SJSA1 (cell line): ENCODE measurements around the gene TFPI. TPM values are rescaled to one million over a fixed set of nuclear protein-coding genes. Genes with fewer than 3 reads are reported as not detected.
A peak's percentile ranks its signal among the peaks of the same experiment; 100 is the strongest.

Source experiments
- DNase-seq, 2 experiments: peaks; one replicate each; pipeline ENCODE4 v3.0.0-alpha.2; 2015 to 2020; ENCODE audit warnings: low spot score in 2 of 2, low read depth in 1 of 2
- H3K27ac ChIP-seq: fragments of 250-450 bp; sonication (Bioruptor Pico); 2 replicates; pipeline ENCODE4 v1.5.1; 2020; ENCODE audit warnings: mild to moderate bottlenecking, moderate library complexity
- H3K27me3 ChIP-seq: fragments of 250-450 bp; sonication (Bioruptor Pico); replicated peaks from 2 replicates; pipeline ENCODE4 v1.5.1; 2020; ENCODE audit warnings: mild to moderate bottlenecking, moderate library complexity
- H3K36me3 ChIP-seq: fragments of 250-450 bp; sonication (Bioruptor Pico); 2 replicates; pipeline ENCODE4 v1.5.1; 2020; ENCODE audit warnings: mild to moderate bottlenecking
- H3K4me1 ChIP-seq: fragments of 250-450 bp; sonication (Bioruptor Pico); replicated peaks from 2 replicates; pipeline ENCODE4 v1.6.1; 2021; ENCODE audit warnings: mild to moderate bottlenecking
- H3K4me3 ChIP-seq: fragments of 250-450 bp; sonication (Bioruptor Pico); 2 replicates; pipeline ENCODE4 v1.5.1; 2020; ENCODE audit warnings: mild to moderate bottlenecking
- H3K9me3 ChIP-seq: fragments of 250-450 bp; sonication (Bioruptor Pico); replicated peaks from 2 replicates; pipeline ENCODE4 v1.5.1; 2020; ENCODE audit warnings: mild to moderate bottlenecking
- total RNA-seq: library from RNA; depleted of rRNA; stranded (reverse); fragments of >200 nt; shearing (Covaris generic); gene quantifications from 2 replicates; pipeline ENCODE4 v1.2.3, GENCODE V29; 2014; rRNA removed

TFPI gene
- 82.1 and 133 TPM in 2 replicates for total RNA-seq

GRCh38 chr2:187554011-187554703 is at the start of gene TFPI:
Gene TFPI (minus strand): TSS chr2:187554435. CDS start chr2:187503768, 50,667 bp downstream.
- Histone ChIP-seq H3K27me3 (no peaks in the 10 kb centered on the region), H3K36me3 (peaks cover 11% of the 10 kb centered on the region), H3K4me1 (peaks cover 25% of the 10 kb centered on the region), H3K27ac (peak within 1 kb of the TSS; percentile 98), H3K4me3 (peak within 1 kb of the TSS; percentile 50), H3K9me3 (no peaks in the 10 kb centered on the region)
- DNase-seq = peak; percentile 62 to 80

GRCh38 chr2:187594801-187595200 is 40.6 kb upstream of the TFPI start:
- H3K27me3 ChIP-seq = no peaks in the 10 kb centered on the region; the same call in 1 of the 2 replicates
- no peaks in the 10 kb centered on the region for H3K9me3 ChIP-seq
- no peak overlapping the region for H3K4me3 ChIP-seq
- no peak overlapping the region for H3K27ac ChIP-seq
- DNase-seq = no peak
- no peaks in the 10 kb centered on the region for H3K36me3 ChIP-seq
- no peaks in the 10 kb centered on the region for H3K4me1 ChIP-seq

- Histone ChIP-seq H3K27me3 (no peaks in the 10 kb centered on the region; the same call in 1 of the 2 replicates), H3K4me3 (no peak overlapping the region), H3K9me3 (no peaks in the 10 kb centered on the region), H3K27ac (no peak overlapping the region), H3K4me1 (no peaks in the 10 kb centered on the region), H3K36me3 (no peaks in the 10 kb centered on the region)
- DNase-seq = no peak
Observed at GRCh38 chr2:187593697-187594096, 39.5 kb upstream of the TFPI start.

- H3K27ac ChIP-seq = no peak overlapping the region
Observed at GRCh38 chr2:187593098-187593497, 38.9 kb upstream of the TFPI start.

GRCh38 chr2:187590175-187590574 is 35.9 kb upstream of the TFPI start:
- Histone ChIP-seq H3K4me1 (no peaks in the 10 kb centered on the region), H3K27me3 (no peaks in the 10 kb centered on the region), H3K36me3 (no peaks in the 10 kb centered on the region), H3K4me3 (no peak overlapping the region), H3K27ac (no peak overlapping the region), H3K9me3 (no peaks in the 10 kb centered on the region)
- DNase-seq = no peak

More at GRCh38 chr2:187593098-187593497, 38.9 kb upstream of the TFPI start:
- Histone ChIP-seq H3K36me3 (no peaks in the 10 kb centered on the region), H3K4me3 (no peak overlapping the region), H3K4me1 (no peaks in the 10 kb centered on the region), H3K9me3 (no peaks in the 10 kb centered on the region), H3K27me3 (no peaks in the 10 kb centered on the region; the same call in 1 of the 2 replicates)
- DNase-seq = no peak

- DNase-seq = no peak
- no peaks in the 10 kb centered on the region for H3K36me3 ChIP-seq
- H3K9me3 ChIP-seq = no peaks in the 10 kb centered on the region
- no peak overlapping the region for H3K27ac ChIP-seq
- H3K4me3 ChIP-seq = no peak overlapping the region
- H3K4me1 ChIP-seq = no peaks in the 10 kb centered on the region
- no peaks in the 10 kb centered on the region for H3K27me3 ChIP-seq
Observed at GRCh38 chr2:187586011-187586641, 31.9 kb upstream of the TFPI start.

GRCh38 chr2:187581125-187581896 is 27.1 kb upstream of the TFPI start:
- no peak overlapping the region for H3K4me3 ChIP-seq
- DNase-seq = peak in 1 of 2 experiments; percentile 46
- no peaks in the 10 kb centered on the region for H3K36me3 ChIP-seq
- H3K4me1 ChIP-seq = no peaks in the 10 kb centered on the region
- no peak overlapping the region for H3K27ac ChIP-seq
- H3K27me3 ChIP-seq = no peaks in the 10 kb centered on the region
- no peaks in the 10 kb centered on the region for H3K9me3 ChIP-seq

GRCh38 chr2:187580462-187581124 is 26.4 kb upstream of the TFPI start:
- Histone ChIP-seq H3K36me3 (no peaks in the 10 kb centered on the region), H3K9me3 (no peaks in the 10 kb centered on the region), H3K4me3 (no peak overlapping the region), H3K27me3 (no peaks in the 10 kb centered on the region), H3K27ac (no peak overlapping the region), H3K4me1 (peaks cover 5% of the 10 kb centered on the region)
- peak in 1 of 2 experiments; percentile 65 for DNase-seq

GRCh38 chr2:187577310-187577709 is 23.1 kb upstream of the TFPI start:
- Histone ChIP-seq H3K27me3 (no peaks in the 10 kb centered on the region), H3K27ac (no peak overlapping the region), H3K9me3 (0 out of 2 replicates have a peak, but pooled peaks cover 3% of the 10 kb centered on the region), H3K4me1 (peaks cover 13% of the 10 kb centered on the region), H3K4me3 (no peak overlapping the region), H3K36me3 (no peaks in the 10 kb centered on the region)
- DNase-seq = no peak

- Histone ChIP-seq H3K4me3 (no peak overlapping the region), H3K27ac (no peak overlapping the region), H3K27me3 (no peaks in the 10 kb centered on the region), H3K4me1 (peaks cover 13% of the 10 kb centered on the region), H3K9me3 (0 out of 2 replicates have a peak, but pooled peaks cover 3% of the 10 kb centered on the region), H3K36me3 (no peaks in the 10 kb centered on the region)
- DNase-seq = no peak
Observed at GRCh38 chr2:187576906-187577305, 22.7 kb upstream of the TFPI start.

GRCh38 chr2:187575751-187576067 is 21.5 kb upstream of the TFPI start:
- Histone ChIP-seq H3K27ac (peak overlapping the region; percentile 79), H3K9me3 (0 out of 2 replicates have a peak, but pooled peaks cover 3% of the 10 kb centered on the region), H3K4me3 (no peak overlapping the region), H3K4me1 (peaks cover 13% of the 10 kb centered on the region), H3K36me3 (no peaks in the 10 kb centered on the region), H3K27me3 (no peaks in the 10 kb centered on the region)
- DNase-seq = no peak

- DNase-seq = peak in 1 of 2 experiments; percentile 75
- no peak overlapping the region for H3K4me3 ChIP-seq
- H3K9me3 ChIP-seq = 0 out of 2 replicates have a peak, but pooled peaks cover 3% of the 10 kb centered on the region
- peak overlapping the region; percentile 79 for H3K27ac ChIP-seq
- no peaks in the 10 kb centered on the region for H3K27me3 ChIP-seq
- no peaks in the 10 kb centered on the region for H3K36me3 ChIP-seq
- peaks cover 13% of the 10 kb centered on the region for H3K4me1 ChIP-seq
Observed at GRCh38 chr2:187574969-187575750, 20.9 kb upstream of the TFPI start.

GRCh38 chr2:187573722-187574121 is 19.5 kb upstream of the TFPI start:
- no peak for DNase-seq
- no peak overlapping the region for H3K27ac ChIP-seq
- H3K4me1 ChIP-seq = peaks cover 13% of the 10 kb centered on the region
- 0 out of 2 replicates have a peak, but pooled peaks cover 3% of the 10 kb centered on the region for H3K9me3 ChIP-seq
- H3K27me3 ChIP-seq = no peaks in the 10 kb centered on the region
- H3K36me3 ChIP-seq = no peaks in the 10 kb centered on the region
- H3K4me3 ChIP-seq = no peak overlapping the region
